IPS-18a (cell line): ENCODE data around the gene LPAR3.

Experiments
- H3K27ac ChIP-seq: one replicate; pipeline ENCODE4 v1.5.1; 2013; ENCODE audit warnings: low read length
- H3K27me3 ChIP-seq: one replicate; pipeline ENCODE4 v1.6.1; 2013; ENCODE audit warnings: mild to moderate bottlenecking, low read length; ENCODE audit not compliant: control insufficient read depth, insufficient read depth
- H3K36me3 ChIP-seq: one replicate; pipeline ENCODE4 v1.6.1; 2013; ENCODE audit warnings: low read depth, low read length; ENCODE audit not compliant: control insufficient read depth
- H3K4me1 ChIP-seq: one replicate; pipeline ENCODE4 v1.6.1; 2013; ENCODE audit warnings: low read depth, low read length; ENCODE audit not compliant: control insufficient read depth
- H3K4me3 ChIP-seq: one replicate; pipeline ENCODE4 v1.5.1; 2013; ENCODE audit warnings: low read length
- H3K9ac ChIP-seq: one replicate; pipeline ENCODE4 v1.6.1; 2013; ENCODE audit warnings: mild to moderate bottlenecking, low read length, moderate library complexity
- H3K9me3 ChIP-seq: one replicate; pipeline ENCODE4 v1.6.1; 2013; ENCODE audit warnings: low read depth, low read length; ENCODE audit not compliant: control insufficient read depth

The LPAR3 gene

GRCh38 chr1:84781946-84782771, 110.8 kb downstream of the LPAR3 start:
- H3K4me3 ChIP-seq = peak overlapping the region; percentile 28
- no peaks in the 10 kb centered on the region for H3K27me3 ChIP-seq
- no peaks in the 10 kb centered on the region for H3K36me3 ChIP-seq
- H3K4me1 ChIP-seq = peaks cover 8% of the 10 kb centered on the region
- H3K9me3 ChIP-seq = no peaks in the 10 kb centered on the region
- H3K27ac ChIP-seq = no peak overlapping the region
- H3K9ac ChIP-seq = no peak overlapping the region

- Histone ChIP-seq H3K27me3 (no peaks in the 10 kb centered on the region), H3K4me1 (peaks cover 8% of the 10 kb centered on the region), H3K27ac (no peak overlapping the region), H3K9me3 (no peaks in the 10 kb centered on the region), H3K36me3 (no peaks in the 10 kb centered on the region), H3K9ac (no peak overlapping the region), H3K4me3 (no peak overlapping the region)
These were observed 112.8 kb downstream of the LPAR3 start for GRCh38 chr1:84780000-84780716.

- Histone ChIP-seq H3K9me3 (no peaks in the 10 kb centered on the region), H3K27me3 (no peaks in the 10 kb centered on the region), H3K4me1 (peaks cover under 1% of the 10 kb centered on the region)
These were observed 116.4 kb downstream of the LPAR3 start for GRCh38 chr1:84776639-84777038.

GRCh38 chr1:84775535-84775920, 117.5 kb downstream of the LPAR3 start:
- H3K9ac ChIP-seq = no peak overlapping the region
- no peak overlapping the region for H3K4me3 ChIP-seq
- H3K9me3 ChIP-seq = no peaks in the 10 kb centered on the region
- H3K27me3 ChIP-seq = no peaks in the 10 kb centered on the region
- H3K27ac ChIP-seq = no peak overlapping the region
- H3K4me1 ChIP-seq = no peaks in the 10 kb centered on the region
- no peaks in the 10 kb centered on the region for H3K36me3 ChIP-seq

More at GRCh38 chr1:84776639-84777038, 116.4 kb downstream of the LPAR3 start:
- Histone ChIP-seq H3K27ac (no peak overlapping the region), H3K4me3 (no peak overlapping the region), H3K9ac (no peak overlapping the region), H3K36me3 (no peaks in the 10 kb centered on the region)

GRCh38 chr1:84774669-84775534, 118.1 kb downstream of the LPAR3 start:
- Histone ChIP-seq H3K27me3 (no peaks in the 10 kb centered on the region), H3K36me3 (no peaks in the 10 kb centered on the region), H3K4me1 (no peaks in the 10 kb centered on the region), H3K9ac (no peak overlapping the region), H3K4me3 (no peak overlapping the region), H3K27ac (no peak overlapping the region), H3K9me3 (no peaks in the 10 kb centered on the region)

GRCh38 chr1:84773933-84774497, 119.0 kb downstream of the LPAR3 start:
- Histone ChIP-seq H3K27ac (no peak overlapping the region), H3K4me1 (no peaks in the 10 kb centered on the region), H3K27me3 (no peaks in the 10 kb centered on the region), H3K9ac (no peak overlapping the region), H3K36me3 (no peaks in the 10 kb centered on the region), H3K4me3 (no peak overlapping the region), H3K9me3 (no peaks in the 10 kb centered on the region)

- Histone ChIP-seq H3K4me3 (no peak overlapping the region), H3K4me1 (no peaks in the 10 kb centered on the region), H3K9me3 (no peaks in the 10 kb centered on the region), H3K27ac (no peak overlapping the region), H3K27me3 (no peaks in the 10 kb centered on the region), H3K36me3 (no peaks in the 10 kb centered on the region), H3K9ac (no peak overlapping the region)
These were observed 119.8 kb downstream of the LPAR3 start for GRCh38 chr1:84773195-84773594.

- Histone ChIP-seq H3K36me3 (no peaks in the 10 kb centered on the region), H3K27me3 (no peaks in the 10 kb centered on the region), H3K4me3 (no peak overlapping the region), H3K4me1 (no peaks in the 10 kb centered on the region), H3K9me3 (no peaks in the 10 kb centered on the region), H3K27ac (no peak overlapping the region), H3K9ac (no peak overlapping the region)
These were observed 120.5 kb downstream of the LPAR3 start for GRCh38 chr1:84772428-84772943.

- no peak overlapping the region for H3K4me3 ChIP-seq
- no peaks in the 10 kb centered on the region for H3K36me3 ChIP-seq
- no peaks in the 10 kb centered on the region for H3K4me1 ChIP-seq
- no peak overlapping the region for H3K9ac ChIP-seq
- no peaks in the 10 kb centered on the region for H3K9me3 ChIP-seq
- no peak overlapping the region for H3K27ac ChIP-seq
- no peaks in the 10 kb centered on the region for H3K27me3 ChIP-seq
These were observed 121.1 kb downstream of the LPAR3 start for GRCh38 chr1:84771895-84772294.

GRCh38 chr1:84770481-84770880, 122.5 kb downstream of the LPAR3 start:
- Histone ChIP-seq H3K36me3 (no peaks in the 10 kb centered on the region), H3K4me1 (no peaks in the 10 kb centered on the region), H3K9ac (no peak overlapping the region), H3K27ac (no peak overlapping the region), H3K27me3 (no peaks in the 10 kb centered on the region), H3K9me3 (no peaks in the 10 kb centered on the region), H3K4me3 (no peak overlapping the region)

- Histone ChIP-seq H3K36me3 (no peaks in the 10 kb centered on the region), H3K4me3 (no peak overlapping the region), H3K9me3 (no peaks in the 10 kb centered on the region), H3K27ac (no peak overlapping the region), H3K27me3 (peaks cover 4% of the 10 kb centered on the region), H3K4me1 (peaks cover 2% of the 10 kb centered on the region), H3K9ac (no peak overlapping the region)
These were observed 123.4 kb downstream of the LPAR3 start for GRCh38 chr1:84769636-84770035.
